Vagina (tissue), 2 donors: Measurements from ENCODE around the gene IL1RN.

Source experiments
- POLR2A ChIP-seq, 2 donors: fragments of 450-650 bp; IDR thresholded peaks; one replicate each; pipeline ENCODE4 v1.6.1; 2017; ENCODE audit warnings: antibody characterized with exemption in 2 of 2, mild to moderate bottlenecking in 2 of 2, moderate library complexity in 2 of 2
- POLR2AphosphoS5 ChIP-seq, 2 donors: sonication (generic); formaldehyde crosslinking; IDR thresholded peaks; one replicate each; pipeline ENCODE4 v1.9.0; 2017; ENCODE audit warnings: antibody characterized with exemption in 2 of 2, mild to moderate bottlenecking in 2 of 2, low read depth in 1 of 2; ENCODE audit not compliant: insufficient read depth in 1 of 2
- TF ChIP-seq, protein P1 (sequence below), 3 experiments: fragments of 450-650 bp in 2 of 3; fragments of 200-600 bp in 1 of 3; sonication (generic) in 1 of 3; IDR thresholded peaks; one replicate each; pipeline ENCODE4 v1.5.1; 2017 to 2019; ENCODE audit warnings: antibody characterized with exemption in 3 of 3, mild to moderate bottlenecking in 2 of 3, moderate library complexity in 2 of 3

DNA sequence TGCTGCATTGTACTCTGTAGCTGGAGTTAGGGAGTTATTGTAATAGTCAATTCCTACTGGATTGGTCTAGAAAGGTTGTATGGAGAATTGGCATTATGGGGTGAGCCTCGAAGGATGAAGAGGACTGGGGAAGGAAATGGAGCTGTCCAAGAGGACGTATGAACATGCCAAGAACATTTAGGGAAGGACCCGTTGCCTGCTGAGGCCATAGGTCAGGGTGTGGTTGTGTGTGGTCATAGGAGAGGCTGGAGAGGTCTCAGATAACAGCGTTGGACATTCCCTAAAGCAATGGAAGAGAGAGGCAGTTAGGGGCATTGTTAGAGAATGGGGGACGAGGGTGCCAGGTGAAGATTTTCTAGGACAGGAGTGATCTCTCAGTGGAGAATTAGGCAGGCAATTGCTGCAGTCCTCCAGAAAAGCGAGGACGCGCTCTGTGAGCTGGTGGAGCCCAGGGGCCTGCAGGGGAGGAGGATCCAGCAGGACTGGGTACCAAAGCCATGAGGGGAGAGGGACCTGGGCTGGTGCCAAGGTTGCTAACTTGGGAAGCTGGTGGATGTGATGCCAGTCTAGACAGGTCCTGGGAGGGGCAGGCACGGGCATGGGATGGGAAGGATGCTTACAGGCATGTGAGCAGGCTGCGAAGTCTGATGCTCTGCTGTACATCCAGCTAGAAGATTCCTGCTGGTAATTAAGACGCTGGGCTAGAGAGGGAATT is 37.0 kb downstream of the IL1RN start:
- TF ChIP-seq, protein P1, sequence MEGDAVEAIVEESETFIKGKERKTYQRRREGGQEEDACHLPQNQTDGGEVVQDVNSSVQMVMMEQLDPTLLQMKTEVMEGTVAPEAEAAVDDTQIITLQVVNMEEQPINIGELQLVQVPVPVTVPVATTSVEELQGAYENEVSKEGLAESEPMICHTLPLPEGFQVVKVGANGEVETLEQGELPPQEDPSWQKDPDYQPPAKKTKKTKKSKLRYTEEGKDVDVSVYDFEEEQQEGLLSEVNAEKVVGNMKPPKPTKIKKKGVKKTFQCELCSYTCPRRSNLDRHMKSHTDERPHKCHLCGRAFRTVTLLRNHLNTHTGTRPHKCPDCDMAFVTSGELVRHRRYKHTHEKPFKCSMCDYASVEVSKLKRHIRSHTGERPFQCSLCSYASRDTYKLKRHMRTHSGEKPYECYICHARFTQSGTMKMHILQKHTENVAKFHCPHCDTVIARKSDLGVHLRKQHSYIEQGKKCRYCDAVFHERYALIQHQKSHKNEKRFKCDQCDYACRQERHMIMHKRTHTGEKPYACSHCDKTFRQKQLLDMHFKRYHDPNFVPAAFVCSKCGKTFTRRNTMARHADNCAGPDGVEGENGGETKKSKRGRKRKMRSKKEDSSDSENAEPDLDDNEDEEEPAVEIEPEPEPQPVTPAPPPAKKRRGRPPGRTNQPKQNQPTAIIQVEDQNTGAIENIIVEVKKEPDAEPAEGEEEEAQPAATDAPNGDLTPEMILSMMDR (IDR thresholded peaks at IDR 0.05) = no peak
- TF ChIP-seq POLR2A (IDR thresholded peaks at IDR 0.05) (no peak), POLR2AphosphoS5 (IDR thresholded peaks at IDR 0.05; ENCODE audit: insufficient read depth in 1 of 2, low read depth in 1 of 2) (no peak)
